HepG2 (cell line): ENCODE data around the gene DUS2. TPM values are rescaled to one million over a fixed set of nuclear protein-coding genes. Genes with fewer than 3 reads are reported as not detected.

Source experiments
- ELF4 ChIP-seq: sonication (generic); formaldehyde crosslinking; IDR thresholded peaks from 2 replicates; pipeline ENCODE4 v1.5.0; 2020; ENCODE audit warnings: missing genetic modification reagents, mild to moderate bottlenecking, moderate library complexity, borderline replicate concordance
- GABPA ChIP-seq, 2 experiments: IDR thresholded peaks; 2 replicates each; pipeline ENCODE4 v1.6.1; 2011 to 2016; ENCODE audit warnings: low read depth in 2 of 2, low read length in 1 of 2, missing biosample characterization in 1 of 2, missing genetic modification characterization in 1 of 2
- HOXA7 ChIP-seq: sonication (generic); formaldehyde crosslinking; IDR thresholded peaks from 2 replicates; pipeline ENCODE4 v1.8.1; 2022; ENCODE audit warnings: mild to moderate bottlenecking, missing genetic modification reagents, moderate library complexity
- IRF2 ChIP-seq: IDR thresholded peaks from 2 replicates; pipeline ENCODE4 v1.6.1; 2018; ENCODE audit warnings: missing genetic modification reagents, missing compliant biosample characterization
- JUND ChIP-seq: sonication (generic); formaldehyde crosslinking; IDR thresholded peaks from 2 replicates; pipeline ENCODE4 v1.8.0; 2022; ENCODE audit warnings: mild to moderate bottlenecking, missing genetic modification reagents
- NFE2L2 ChIP-seq: fragments of 150-350 bp; IDR thresholded peaks from 2 replicates; pipeline ENCODE4 v1.6.1; 2014; ENCODE audit warnings: low read length
- NFKB2 ChIP-seq: sonication (generic); formaldehyde crosslinking; IDR thresholded peaks from 2 replicates; pipeline ENCODE4 v1.4.0; 2020; ENCODE audit warnings: missing genetic modification reagents, borderline replicate concordance
- SAFB2 ChIP-seq: sonication (generic); formaldehyde crosslinking; IDR thresholded peaks from 2 replicates; pipeline ENCODE4 v1.5.1; 2020; ENCODE audit warnings: missing genetic modification reagents, low read depth, mild to moderate bottlenecking, borderline replicate concordance
- ZNF737 ChIP-seq: sonication (generic); formaldehyde crosslinking; IDR thresholded peaks from 2 replicates; pipeline ENCODE4 v1.5.0; 2020; ENCODE audit warnings: missing genetic modification reagents, mild to moderate bottlenecking, borderline replicate concordance
- polyA plus RNA-seq, 8 experiments: library from polyadenylated mRNA; depleted of rRNA in 3 of 8; stranded (reverse) in 7 of 8; unstranded in 1 of 8; fragments of >200 nt; fragmentation: Illumina TruSeq in 4 of 8; extraction: Trizol in 4 of 8; gene quantifications; 2 replicates each; pipeline versions ENCODE4 v1.2.1 to v1.2.3, GENCODE V29; 2011 to 2016; ENCODE audit warnings: low read depth in 4 of 8, missing spikeins in 1 of 8, mixed read lengths in 1 of 8; ENCODE audit not compliant: insufficient read depth in 1 of 8
- total RNA-seq, 5 experiments: library from RNA; depleted of rRNA; stranded (reverse); fragments of >200 nt; fragmentation: Illumina TruSeq; extraction: Trizol; gene quantifications; 2 replicates each; pipeline ENCODE4 v1.2.3, GENCODE V29; 2016; ENCODE audit warnings: low read depth in 1 of 5
- TF ChIP-seq, protein P1 (sequence below): sonication (generic); formaldehyde crosslinking; IDR thresholded peaks from 2 replicates; pipeline ENCODE4 v1.5.1; 2020; ENCODE audit warnings: mild to moderate bottlenecking, missing genetic modification reagents, moderate library complexity
- TF ChIP-seq, protein P2 (sequence below): IDR thresholded peaks from 2 replicates; pipeline ENCODE4 v1.6.1; 2012; ENCODE audit warnings: inconsistent platforms
- TF ChIP-seq, protein P3 (sequence below): sonication (generic); formaldehyde crosslinking; IDR thresholded peaks from 2 replicates; pipeline ENCODE4 v1.8.0; 2023; ENCODE audit warnings: mild to moderate bottlenecking, missing genetic modification reagents
- TF ChIP-seq, protein P4 (sequence below): sonication (generic); formaldehyde crosslinking; IDR thresholded peaks from 2 replicates; pipeline ENCODE4 v1.4.0; 2020; ENCODE audit warnings: missing genetic modification reagents
- TF ChIP-seq, protein P5 (sequence below): sonication (generic); formaldehyde crosslinking; IDR thresholded peaks from 2 replicates; pipeline ENCODE4 v1.5.0; 2020; ENCODE audit warnings: mild to moderate bottlenecking, missing genetic modification reagents, moderate library complexity
- TF ChIP-seq, protein P6 (sequence below): IDR thresholded peaks from 2 replicates; pipeline ENCODE4 v1.6.1; 2016; ENCODE audit warnings: low read depth, borderline replicate concordance
- TF ChIP-seq, protein P7 (sequence below): sonication (generic); formaldehyde crosslinking; IDR thresholded peaks from 2 replicates; pipeline ENCODE4 v1.4.0; 2020; ENCODE audit warnings: missing genetic modification reagents, borderline replicate concordance
- TF ChIP-seq, protein P8 (sequence below): sonication (generic); formaldehyde crosslinking; IDR thresholded peaks from 2 replicates; pipeline ENCODE4 v1.8.0; 2022; ENCODE audit warnings: missing genetic modification reagents, low read depth, mild to moderate bottlenecking, borderline replicate concordance

DUS2 gene
- total and polyA plus RNA-seq, 2 of the 13 experiments (the other 11 are each of a cell fraction or from before 2014, with no cell fraction given): 17.8 to 25.1 TPM

DNA sequence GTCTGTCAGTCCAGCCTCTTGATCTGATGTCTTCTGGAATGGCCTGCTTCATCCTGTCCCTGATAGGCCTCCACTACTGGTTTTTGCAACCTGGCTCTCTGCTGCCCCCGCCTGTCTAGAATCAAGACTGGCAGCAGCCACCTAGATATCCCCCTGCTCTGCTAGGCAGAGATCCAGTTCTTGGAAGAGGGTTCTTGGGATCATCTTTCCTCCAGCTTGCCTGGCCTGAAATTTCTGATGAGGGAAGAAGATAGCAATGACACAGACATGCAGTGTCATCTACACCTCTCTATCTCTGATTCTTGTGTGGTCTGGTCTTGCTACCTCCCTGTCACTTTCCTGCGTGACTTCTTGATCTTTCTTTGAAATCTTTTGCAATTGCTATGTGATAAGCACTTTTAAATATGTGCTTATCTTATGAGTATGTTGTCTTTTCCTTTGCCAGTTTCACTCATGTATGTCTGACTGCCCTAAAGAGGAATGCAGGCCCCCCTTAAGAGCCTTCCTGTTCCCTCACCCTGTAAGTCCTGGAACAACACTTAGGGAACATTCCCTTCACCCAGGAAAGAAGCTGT, 41.8 kb downstream of the DUS2 start (continued):
- TF ChIP-seq, protein P1, sequence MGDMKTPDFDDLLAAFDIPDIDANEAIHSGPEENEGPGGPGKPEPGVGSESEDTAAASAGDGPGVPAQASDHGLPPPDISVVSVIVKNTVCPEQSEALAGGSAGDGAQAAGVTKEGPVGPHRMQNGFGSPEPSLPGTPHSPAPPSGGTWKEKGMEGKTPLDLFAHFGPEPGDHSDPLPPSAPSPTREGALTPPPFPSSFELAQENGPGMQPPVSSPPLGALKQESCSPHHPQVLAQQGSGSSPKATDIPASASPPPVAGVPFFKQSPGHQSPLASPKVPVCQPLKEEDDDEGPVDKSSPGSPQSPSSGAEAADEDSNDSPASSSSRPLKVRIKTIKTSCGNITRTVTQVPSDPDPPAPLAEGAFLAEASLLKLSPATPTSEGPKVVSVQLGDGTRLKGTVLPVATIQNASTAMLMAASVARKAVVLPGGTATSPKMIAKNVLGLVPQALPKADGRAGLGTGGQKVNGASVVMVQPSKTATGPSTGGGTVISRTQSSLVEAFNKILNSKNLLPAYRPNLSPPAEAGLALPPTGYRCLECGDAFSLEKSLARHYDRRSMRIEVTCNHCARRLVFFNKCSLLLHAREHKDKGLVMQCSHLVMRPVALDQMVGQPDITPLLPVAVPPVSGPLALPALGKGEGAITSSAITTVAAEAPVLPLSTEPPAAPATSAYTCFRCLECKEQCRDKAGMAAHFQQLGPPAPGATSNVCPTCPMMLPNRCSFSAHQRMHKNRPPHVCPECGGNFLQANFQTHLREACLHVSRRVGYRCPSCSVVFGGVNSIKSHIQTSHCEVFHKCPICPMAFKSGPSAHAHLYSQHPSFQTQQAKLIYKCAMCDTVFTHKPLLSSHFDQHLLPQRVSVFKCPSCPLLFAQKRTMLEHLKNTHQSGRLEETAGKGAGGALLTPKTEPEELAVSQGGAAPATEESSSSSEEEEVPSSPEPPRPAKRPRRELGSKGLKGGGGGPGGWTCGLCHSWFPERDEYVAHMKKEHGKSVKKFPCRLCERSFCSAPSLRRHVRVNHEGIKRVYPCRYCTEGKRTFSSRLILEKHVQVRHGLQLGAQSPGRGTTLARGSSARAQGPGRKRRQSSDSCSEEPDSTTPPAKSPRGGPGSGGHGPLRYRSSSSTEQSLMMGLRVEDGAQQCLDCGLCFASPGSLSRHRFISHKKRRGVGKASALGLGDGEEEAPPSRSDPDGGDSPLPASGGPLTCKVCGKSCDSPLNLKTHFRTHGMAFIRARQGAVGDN: no peak
- TF ChIP-seq JUND (CRISPR knock-in tag): no peak
- TF ChIP-seq, protein P2, sequence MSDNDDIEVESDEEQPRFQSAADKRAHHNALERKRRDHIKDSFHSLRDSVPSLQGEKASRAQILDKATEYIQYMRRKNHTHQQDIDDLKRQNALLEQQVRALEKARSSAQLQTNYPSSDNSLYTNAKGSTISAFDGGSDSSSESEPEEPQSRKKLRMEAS: no peak
- no peak for TF ChIP-seq NFKB2 (CRISPR knock-in tag)
- no peak for TF ChIP-seq GABPA (IDR thresholded peaks at IDR 0.05; ENCODE audit: low read depth, low read length)
- TF ChIP-seq GABPA (CRISPR knock-in tag; IDR thresholded peaks at IDR 0.05; ENCODE audit: low read depth): no peak
- TF ChIP-seq, protein P3, sequence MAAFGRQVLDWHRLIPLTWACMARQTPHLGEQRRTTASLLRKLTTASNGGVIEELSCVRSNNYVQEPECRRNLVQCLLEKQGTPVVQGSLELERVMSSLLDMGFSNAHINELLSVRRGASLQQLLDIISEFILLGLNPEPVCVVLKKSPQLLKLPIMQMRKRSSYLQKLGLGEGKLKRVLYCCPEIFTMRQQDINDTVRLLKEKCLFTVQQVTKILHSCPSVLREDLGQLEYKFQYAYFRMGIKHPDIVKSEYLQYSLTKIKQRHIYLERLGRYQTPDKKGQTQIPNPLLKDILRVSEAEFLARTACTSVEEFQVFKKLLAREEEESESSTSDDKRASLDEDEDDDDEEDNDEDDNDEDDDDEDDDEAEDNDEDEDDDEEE (CRISPR knock-in tag): no peak
- no peak for TF ChIP-seq ELF4 (CRISPR knock-in tag)
- TF ChIP-seq, protein P4, sequence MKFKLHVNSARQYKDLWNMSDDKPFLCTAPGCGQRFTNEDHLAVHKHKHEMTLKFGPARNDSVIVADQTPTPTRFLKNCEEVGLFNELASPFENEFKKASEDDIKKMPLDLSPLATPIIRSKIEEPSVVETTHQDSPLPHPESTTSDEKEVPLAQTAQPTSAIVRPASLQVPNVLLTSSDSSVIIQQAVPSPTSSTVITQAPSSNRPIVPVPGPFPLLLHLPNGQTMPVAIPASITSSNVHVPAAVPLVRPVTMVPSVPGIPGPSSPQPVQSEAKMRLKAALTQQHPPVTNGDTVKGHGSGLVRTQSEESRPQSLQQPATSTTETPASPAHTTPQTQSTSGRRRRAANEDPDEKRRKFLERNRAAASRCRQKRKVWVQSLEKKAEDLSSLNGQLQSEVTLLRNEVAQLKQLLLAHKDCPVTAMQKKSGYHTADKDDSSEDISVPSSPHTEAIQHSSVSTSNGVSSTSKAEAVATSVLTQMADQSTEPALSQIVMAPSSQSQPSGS (CRISPR knock-in tag): no peak
- no peak for TF ChIP-seq SAFB2 (CRISPR knock-in tag)
- no peak for TF ChIP-seq NFE2L2
- TF ChIP-seq ZNF737 (CRISPR knock-in tag): no peak
- TF ChIP-seq IRF2 (CRISPR knock-in tag): peak; percentile 71; the same call in 1 of the 2 replicates
- TF ChIP-seq HOXA7 (CRISPR knock-in tag): no peak
- TF ChIP-seq, protein P5, sequence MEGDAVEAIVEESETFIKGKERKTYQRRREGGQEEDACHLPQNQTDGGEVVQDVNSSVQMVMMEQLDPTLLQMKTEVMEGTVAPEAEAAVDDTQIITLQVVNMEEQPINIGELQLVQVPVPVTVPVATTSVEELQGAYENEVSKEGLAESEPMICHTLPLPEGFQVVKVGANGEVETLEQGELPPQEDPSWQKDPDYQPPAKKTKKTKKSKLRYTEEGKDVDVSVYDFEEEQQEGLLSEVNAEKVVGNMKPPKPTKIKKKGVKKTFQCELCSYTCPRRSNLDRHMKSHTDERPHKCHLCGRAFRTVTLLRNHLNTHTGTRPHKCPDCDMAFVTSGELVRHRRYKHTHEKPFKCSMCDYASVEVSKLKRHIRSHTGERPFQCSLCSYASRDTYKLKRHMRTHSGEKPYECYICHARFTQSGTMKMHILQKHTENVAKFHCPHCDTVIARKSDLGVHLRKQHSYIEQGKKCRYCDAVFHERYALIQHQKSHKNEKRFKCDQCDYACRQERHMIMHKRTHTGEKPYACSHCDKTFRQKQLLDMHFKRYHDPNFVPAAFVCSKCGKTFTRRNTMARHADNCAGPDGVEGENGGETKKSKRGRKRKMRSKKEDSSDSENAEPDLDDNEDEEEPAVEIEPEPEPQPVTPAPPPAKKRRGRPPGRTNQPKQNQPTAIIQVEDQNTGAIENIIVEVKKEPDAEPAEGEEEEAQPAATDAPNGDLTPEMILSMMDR (CRISPR knock-in tag): peak; percentile 94
- TF ChIP-seq, protein P6, sequence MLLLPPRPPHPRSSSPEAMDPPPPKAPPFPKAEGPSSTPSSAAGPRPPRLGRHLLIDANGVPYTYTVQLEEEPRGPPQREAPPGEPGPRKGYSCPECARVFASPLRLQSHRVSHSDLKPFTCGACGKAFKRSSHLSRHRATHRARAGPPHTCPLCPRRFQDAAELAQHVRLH (CRISPR knock-in tag): 0 out of 2 replicates have a peak, but pooled peaks have one; percentile 26
- TF ChIP-seq, protein P7, sequence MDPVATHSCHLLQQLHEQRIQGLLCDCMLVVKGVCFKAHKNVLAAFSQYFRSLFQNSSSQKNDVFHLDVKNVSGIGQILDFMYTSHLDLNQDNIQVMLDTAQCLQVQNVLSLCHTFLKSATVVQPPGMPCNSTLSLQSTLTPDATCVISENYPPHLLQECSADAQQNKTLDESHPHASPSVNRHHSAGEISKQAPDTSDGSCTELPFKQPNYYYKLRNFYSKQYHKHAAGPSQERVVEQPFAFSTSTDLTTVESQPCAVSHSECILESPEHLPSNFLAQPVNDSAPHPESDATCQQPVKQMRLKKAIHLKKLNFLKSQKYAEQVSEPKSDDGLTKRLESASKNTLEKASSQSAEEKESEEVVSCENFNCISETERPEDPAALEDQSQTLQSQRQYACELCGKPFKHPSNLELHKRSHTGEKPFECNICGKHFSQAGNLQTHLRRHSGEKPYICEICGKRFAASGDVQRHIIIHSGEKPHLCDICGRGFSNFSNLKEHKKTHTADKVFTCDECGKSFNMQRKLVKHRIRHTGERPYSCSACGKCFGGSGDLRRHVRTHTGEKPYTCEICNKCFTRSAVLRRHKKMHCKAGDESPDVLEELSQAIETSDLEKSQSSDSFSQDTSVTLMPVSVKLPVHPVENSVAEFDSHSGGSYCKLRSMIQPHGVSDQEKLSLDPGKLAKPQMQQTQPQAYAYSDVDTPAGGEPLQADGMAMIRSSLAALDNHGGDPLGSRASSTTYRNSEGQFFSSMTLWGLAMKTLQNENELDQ (CRISPR knock-in tag): no peak
- TF ChIP-seq, protein P8, sequence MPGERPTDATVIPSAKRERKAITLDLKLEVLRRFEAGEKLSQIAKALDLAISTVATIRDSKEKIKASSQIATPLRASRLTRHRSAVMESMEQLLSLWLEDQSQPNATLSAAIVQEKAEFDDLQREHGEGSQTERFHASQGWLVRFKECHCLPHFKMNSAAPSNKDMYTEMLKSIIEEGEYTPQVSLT (CRISPR knock-in tag): no peak
